Measurements from ENCODE around the gene MAP2K2. TPM values are rescaled to one million over a fixed set of nuclear protein-coding genes. Genes with fewer than 3 reads are reported as not detected.
A peak's percentile ranks its signal among the peaks of the same experiment; 100 is the strongest.

MAP2K2 gene
- total and polyA plus RNA-seq, 9 of the 15 experiments (the other 6 are each of a cell fraction or from before 2014, with no cell fraction given), result 1.0 to 151 (median 58.3) TPM

GRCh38 chr19:4080473-4080872, 43.4 kb downstream of the MAP2K2 start:
- H3K36me3 ChIP-seq (ENCODE audit: control insufficient read depth, insufficient read depth, low read length), result no peaks in the 10 kb centered on the region
- ChIA-PET CTCF (ENCODE audit: low intra/inter-chr PET ratio) (no interaction called here), POLR2A (interaction anchor here (0.6 to 3.8 kb wide), 2 partner anchors 9 to 13 kb away, joined by 4 to 13 read pairs; no protein-coding TSS in a partner anchor)
- H3K9me1 ChIP-seq (ENCODE audit: control insufficient read depth, insufficient read depth, low read length), result no peaks in the 10 kb centered on the region
- TF ChIP-seq CEBPB (tag; IDR thresholded peaks at IDR 0.05) (0 out of 2 replicates have a peak, but pooled peaks have one; percentile 1), RAD51 (IDR thresholded peaks at IDR 0.05; ENCODE audit: borderline replicate concordance, low read depth) (no peak)
- H3K9me3 ChIP-seq (replicated peaks; ENCODE audit: control insufficient read depth, insufficient read depth, low read depth, low read length), result no peaks in the 10 kb centered on the region
- no peaks in the 10 kb centered on the region for H3K79me2 ChIP-seq (ENCODE audit: control insufficient read depth, insufficient read depth, low read length)
- intact Hi-C loops (cut with micrococcal nuclease) (no loop called here), in situ Hi-C loops (cut with MboI) (no loop called here)
- peaks cover 20 to 61% of the 10 kb centered on the region in 2 experiments for H3K4me1 ChIP-seq (replicated peaks in 1 of 2; ENCODE audit: control insufficient read depth in 2 of 2, insufficient read depth in 2 of 2, low read length in 2 of 2)
- FAIRE-seq (no peak), DNase-seq (ENCODE audit: extremely low read depth in 1 of 4, low spot score in 3 of 4) (no peak), ATAC-seq (no peak)
- H2AFZ ChIP-seq (ENCODE audit: low read depth, low read length), result no peak overlapping the region
- H4K20me1 ChIP-seq (replicated peaks; ENCODE audit: control insufficient read depth, insufficient read depth, low read length), result no peaks in the 10 kb centered on the region
- no peaks in the 10 kb centered on the region for H3K27me3 ChIP-seq (ENCODE audit: control insufficient read depth in 2 of 2, insufficient read depth in 2 of 2, low read length in 2 of 2)
- WGBS (ENCODE audit: insufficient coverage, low coverage, missing lambda C conversion rate), result 81% methylated on average over 6 of the region's 6 CpGs
- H3K27ac ChIP-seq (ENCODE audit: extremely low read depth, low read depth, low read length), result no peak overlapping the region
- BruUV-seq (replicated peaks), result no TSS peak
- no peak overlapping the region for H3K4me3 ChIP-seq
- 0 out of 4 replicates have a peak overlapping the region, but pooled peaks of 1 of the 2 experiments have one; percentile 45 for H3K9ac ChIP-seq (ENCODE audit: insufficient read depth in 1 of 2, low read depth in 2 of 2, low read length in 2 of 2)
- no peak overlapping the region for H3K4me2 ChIP-seq (ENCODE audit: insufficient read depth, low read length)

GRCh38 chr19:4077800-4078684, 45.9 kb downstream of the MAP2K2 start:
- Histone ChIP-seq H3K4me2 (ENCODE audit: insufficient read depth, low read length) (peak overlapping the region; percentile 67), H2AFZ (ENCODE audit: low read depth, low read length) (peak overlapping the region; percentile 95), H3K36me3 (ENCODE audit: control insufficient read depth, insufficient read depth, low read length) (no peaks in the 10 kb centered on the region), H3K9me3 (replicated peaks; ENCODE audit: control insufficient read depth, insufficient read depth, low read depth, low read length) (no peaks in the 10 kb centered on the region), H3K9ac (ENCODE audit: insufficient read depth in 1 of 2, low read depth in 2 of 2, low read length in 2 of 2) (peak overlapping the region; percentile 67 to 89), H3K4me3 (peak overlapping the region; percentile 21; the same call in 1 of the 2 replicates), H3K79me2 (ENCODE audit: control insufficient read depth, insufficient read depth, low read length) (no peaks in the 10 kb centered on the region), H3K4me1 (replicated peaks in 1 of 2; ENCODE audit: control insufficient read depth in 2 of 2, insufficient read depth in 2 of 2, low read length in 2 of 2) (peaks cover 24 to 46% of the 10 kb centered on the region in 2 experiments), H3K27me3 (ENCODE audit: control insufficient read depth in 2 of 2, insufficient read depth in 2 of 2, low read length in 2 of 2) (no peaks in the 10 kb centered on the region), H4K20me1 (replicated peaks; ENCODE audit: control insufficient read depth, insufficient read depth, low read length) (no peaks in the 10 kb centered on the region), H3K27ac (ENCODE audit: extremely low read depth, low read depth, low read length) (peak overlapping the region; percentile 79), H3K9me1 (ENCODE audit: control insufficient read depth, insufficient read depth, low read length) (no peaks in the 10 kb centered on the region)
- BruUV-seq (replicated peaks), result no TSS peak
- DNase-seq (ENCODE audit: extremely low read depth in 1 of 4, low spot score in 3 of 4) (peak; percentile 48 to 66 (median 59)), FAIRE-seq (peak; percentile 32), ATAC-seq (peak; percentile 82)
- ChIA-PET CTCF (ENCODE audit: low intra/inter-chr PET ratio) (no interaction called here), POLR2A (interaction anchor here (0.6 to 1.4 kb wide), 6 partner anchors 8 to 587 kb away, joined by 3 to 4 read pairs (median 4); partner anchors contain the start of gene ZBTB7A)
- 38% methylated on average over 12 of the region's 33 CpGs for WGBS (ENCODE audit: insufficient coverage, low coverage, missing lambda C conversion rate)
- intact Hi-C loops (cut with micrococcal nuclease) (no loop called here), in situ Hi-C loops (cut with MboI) (no loop called here)
- TF ChIP-seq BMI1 (IDR thresholded peaks at IDR 0.05; ENCODE audit: low read length) (no peak), ARID1B (IDR thresholded peaks at IDR 0.05) (peak; percentile 23; the same call in 1 of the 2 replicates), ETV1 (tag; conservative IDR thresholded peaks at IDR 0.05; ENCODE audit: low read depth) (0 out of 2 replicates have a peak, but pooled peaks have one; percentile 17), HNRNPLL (IDR thresholded peaks at IDR 0.05; ENCODE audit: low read depth, low read length, poor library complexity, severe bottlenecking) (no peak), FOXK2 (conservative IDR thresholded peaks at IDR 0.05 in 1 of 2, IDR thresholded peaks at IDR 0.05 in 1 of 2; ENCODE audit: low read depth in 2 of 2) (no peak), THAP7 (CRISPR knock-in tag; IDR thresholded peaks at IDR 0.05) (no peak), RBBP5 (IDR thresholded peaks at IDR 0.05; ENCODE audit: borderline replicate concordance, insufficient read depth, low read length, poor library complexity, severe bottlenecking) (peak; percentile 32), ZNF395 (CRISPR knock-in tag; IDR thresholded peaks at IDR 0.05) (peak; percentile 87), MYC (IDR thresholded peaks at IDR 0.05; ENCODE audit: low read depth, low read length) (peak; percentile 47), MYC (CRISPR knock-in tag; IDR thresholded peaks at IDR 0.05; ENCODE audit: borderline replicate concordance, low read depth) (no peak)
